HG02973 (cell line): ENCODE results near the gene CAMK1D.
"Not testable (repeated sequence)": the region's sequence is repeated elsewhere in the genome, so short reads cannot be mapped to it uniquely, and the experiment has no call there.

Source experiments
- ATAC-seq: cut with Tn5 transposase; IDR thresholded peaks from one replicate; pipeline ENCODE4 v1.9.1; 2021; ENCODE audit warnings: moderate library complexity; ENCODE audit not compliant: unreplicated experiment

Gene CAMK1D

DNA sequence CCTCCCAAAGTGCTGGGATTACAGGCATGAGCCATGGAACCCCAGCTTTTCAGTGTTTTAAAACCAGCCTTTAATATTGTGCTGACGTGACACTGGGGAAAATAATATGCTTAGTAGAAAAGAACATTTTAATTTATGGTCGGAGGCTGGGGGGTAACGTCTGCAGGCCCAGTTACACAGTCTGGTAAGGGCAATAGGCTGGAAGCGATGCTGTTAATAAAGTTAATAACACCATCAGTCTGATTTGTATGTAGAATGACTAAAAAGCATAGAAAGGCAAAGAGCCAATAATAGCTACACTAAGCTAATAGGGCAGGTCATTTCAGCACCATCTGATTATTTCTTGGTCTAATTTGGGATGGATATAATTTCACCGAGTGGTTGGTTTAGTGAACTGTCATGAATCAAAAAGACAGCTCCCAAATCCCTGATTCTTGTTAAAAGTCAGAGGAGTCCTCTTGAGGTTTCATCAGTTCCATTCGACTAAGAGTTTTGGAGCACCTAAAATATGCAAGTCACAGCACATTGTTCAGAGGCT is 192.9 kb downstream of the CAMK1D start:
- ATAC-seq = no peak

DNA sequence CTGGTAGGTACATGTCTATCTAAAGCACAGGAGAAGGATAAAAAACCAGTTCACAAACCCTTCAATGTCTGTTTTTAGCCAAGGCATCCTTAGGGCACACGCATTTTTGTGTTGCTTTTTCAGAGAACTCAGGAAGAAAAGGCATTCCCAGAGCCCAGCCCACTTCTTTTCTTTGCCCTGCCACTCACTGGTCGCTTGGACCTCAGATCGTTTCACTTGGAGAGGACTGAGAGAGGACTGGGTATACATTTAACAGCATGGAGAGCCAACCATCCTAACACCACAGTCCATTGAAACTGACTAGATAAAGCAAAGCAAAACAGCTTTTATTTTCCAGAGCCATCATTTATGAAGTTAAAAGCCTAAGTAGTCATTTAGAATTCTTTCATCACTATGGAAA is 194.2 kb downstream of the CAMK1D start:
- no peak for ATAC-seq

DNA sequence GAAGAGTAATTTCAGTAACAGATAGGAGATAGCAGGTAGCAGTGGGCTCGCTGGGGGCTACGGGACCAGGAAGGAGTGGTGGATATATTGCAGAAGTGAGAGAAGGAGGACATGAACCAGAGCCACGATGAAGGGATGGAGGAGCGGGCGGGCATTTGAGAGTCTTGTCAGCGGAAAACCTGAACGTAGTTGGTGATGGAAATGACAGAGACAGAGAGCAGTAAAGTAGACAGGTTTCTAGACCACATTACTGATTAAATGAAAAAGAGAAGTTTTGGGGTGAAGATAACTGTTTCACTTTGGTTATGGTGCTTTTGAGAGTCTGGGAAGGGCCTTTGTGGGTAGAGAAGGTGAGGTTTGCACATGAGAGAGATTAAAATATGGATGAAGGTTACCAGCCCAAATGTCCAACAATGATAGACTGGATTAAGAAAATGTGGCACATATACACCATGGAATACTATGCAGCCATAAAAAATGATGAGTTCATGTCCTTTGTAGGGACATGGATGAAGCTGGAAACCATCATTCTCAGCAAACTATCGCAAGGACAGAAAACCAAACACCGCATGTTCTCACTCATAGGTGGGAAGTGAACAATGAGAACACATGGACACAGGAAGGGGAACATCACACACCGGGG is 196.9 kb downstream of the CAMK1D start:
- ATAC-seq = not testable (repeated sequence)

DNA sequence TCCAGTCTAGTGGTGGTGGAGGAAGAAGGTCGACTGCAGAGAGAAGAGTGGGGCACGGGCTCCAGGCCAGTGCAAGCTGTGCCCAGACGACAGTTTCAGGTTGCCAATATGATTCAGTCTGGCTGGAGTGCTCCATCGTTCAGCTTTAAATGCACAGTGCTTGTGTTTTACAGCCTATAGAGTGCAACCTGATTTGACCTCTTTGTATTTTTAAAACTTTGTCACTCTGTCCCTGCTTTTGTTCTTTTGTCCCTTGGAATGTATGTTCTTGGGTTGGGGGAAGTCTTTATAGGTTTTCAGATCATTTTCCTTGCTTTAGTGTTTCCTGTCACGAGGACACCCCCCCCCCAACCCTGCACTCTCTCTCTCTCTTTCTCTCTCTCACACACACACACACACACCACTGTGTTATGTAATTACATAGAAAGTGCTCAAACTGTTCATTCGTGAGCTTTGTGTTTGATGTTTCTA is 198.0 kb downstream of the CAMK1D start:
- ATAC-seq = no peak

DNA sequence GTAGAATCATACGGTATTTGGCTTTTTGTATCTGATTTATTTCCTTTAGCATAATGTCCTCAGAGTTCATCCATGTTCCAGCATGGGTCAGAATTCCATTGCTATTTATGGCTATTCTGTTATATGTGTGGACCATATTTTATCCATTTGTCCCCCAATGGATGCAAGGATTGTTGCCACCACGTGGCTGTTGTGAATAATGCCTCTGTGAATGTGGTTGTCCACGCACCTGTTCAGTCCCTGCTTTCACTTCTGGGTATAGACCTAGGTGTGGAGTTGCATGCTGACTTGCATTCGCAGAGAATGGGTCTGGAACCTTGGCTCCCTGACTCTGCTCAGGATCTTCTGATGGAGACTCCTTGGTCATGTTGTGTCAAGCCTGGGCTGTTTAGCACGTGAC is 199.9 kb downstream of the CAMK1D start:
- no peak for ATAC-seq

DNA sequence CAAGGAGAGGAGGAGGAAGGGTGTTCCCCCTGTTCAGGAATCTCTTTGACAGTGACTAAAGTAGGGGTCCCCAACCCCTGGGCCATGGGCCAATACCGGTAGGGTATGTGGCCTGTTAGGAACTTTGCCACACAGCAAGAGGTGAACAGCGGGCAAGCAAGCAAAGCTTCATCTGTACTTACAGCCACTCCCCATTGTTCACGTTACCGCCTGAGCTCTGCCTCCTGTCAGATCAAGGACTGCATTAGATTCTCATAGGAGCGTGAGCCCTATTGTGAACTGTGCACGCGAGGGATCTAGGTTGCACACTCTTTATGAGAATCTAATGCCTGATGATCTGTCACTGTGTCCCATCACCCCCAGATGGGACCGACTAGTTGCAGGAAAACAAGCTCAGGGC is 201.6 kb downstream of the CAMK1D start:
- no peak for ATAC-seq

DNA sequence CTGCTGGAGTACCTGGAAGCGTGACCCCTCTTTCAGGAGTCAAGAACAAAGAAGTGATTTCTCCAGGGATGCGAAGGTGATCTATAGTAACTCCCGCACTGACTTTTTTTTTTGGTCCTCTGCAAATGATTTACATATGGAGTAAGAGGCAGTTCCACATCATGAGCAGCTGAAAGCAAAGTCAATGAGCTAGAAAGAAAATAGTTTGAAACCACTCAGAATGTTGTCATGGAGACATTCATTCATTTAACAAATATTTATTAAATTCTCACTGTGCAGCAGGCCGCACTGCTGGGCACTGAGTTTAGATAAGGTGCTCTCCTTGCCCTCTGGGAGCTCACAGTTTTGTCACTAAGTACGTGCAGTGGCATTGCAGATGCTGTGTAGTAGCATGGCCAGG is 206.7 kb downstream of the CAMK1D start:
- no peak for ATAC-seq

DNA sequence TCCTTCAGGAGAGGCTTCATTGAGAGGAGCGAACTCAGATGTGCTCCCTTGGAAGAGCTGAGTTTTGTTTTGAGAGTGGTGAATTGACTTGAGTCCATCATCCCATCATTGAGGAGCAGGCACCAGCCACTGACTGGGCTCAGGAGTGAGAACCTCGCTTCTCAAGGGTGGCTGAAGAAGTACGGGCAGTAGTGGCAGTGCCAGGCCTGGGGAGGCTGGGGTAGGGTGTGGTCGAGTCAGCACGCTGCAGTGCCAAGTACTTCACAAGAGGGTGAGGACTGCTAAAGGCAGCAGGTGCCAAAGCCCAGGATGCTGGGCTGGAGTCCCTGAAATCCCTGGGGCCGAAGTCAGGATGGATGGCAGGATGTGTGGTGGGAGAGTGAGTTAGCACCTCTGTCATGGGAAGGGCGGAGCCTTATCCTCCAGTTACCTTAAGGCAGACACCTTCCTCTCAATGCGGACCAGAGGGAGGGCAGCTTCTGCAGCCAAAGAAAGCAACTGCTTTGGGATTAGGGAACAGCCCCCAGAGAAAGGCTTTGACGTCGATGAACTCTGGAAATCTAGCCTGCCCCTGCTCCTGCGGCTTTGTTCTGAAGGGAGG is 210.3 kb downstream of the CAMK1D start:
- no peak for ATAC-seq

DNA sequence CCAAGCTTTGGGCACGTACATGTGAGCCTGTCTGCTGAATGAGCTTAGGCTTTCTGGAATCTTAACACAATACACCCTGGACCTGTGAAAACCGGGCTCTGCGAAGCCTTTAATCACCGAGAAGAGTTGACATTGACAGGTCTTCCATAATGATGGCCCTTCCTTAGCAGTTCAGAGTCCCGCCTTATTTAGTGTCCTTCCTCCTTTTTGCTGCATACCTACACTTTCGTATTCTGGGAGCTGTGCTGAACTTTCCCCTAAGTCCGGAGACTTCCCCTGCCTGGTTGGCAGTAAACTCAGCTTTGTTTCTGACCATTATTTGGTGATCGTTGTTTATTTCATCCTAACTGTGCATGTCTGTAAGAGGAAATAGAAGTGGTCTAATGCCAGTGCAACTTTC is 212.0 kb downstream of the CAMK1D start:
- no peak for ATAC-seq

DNA sequence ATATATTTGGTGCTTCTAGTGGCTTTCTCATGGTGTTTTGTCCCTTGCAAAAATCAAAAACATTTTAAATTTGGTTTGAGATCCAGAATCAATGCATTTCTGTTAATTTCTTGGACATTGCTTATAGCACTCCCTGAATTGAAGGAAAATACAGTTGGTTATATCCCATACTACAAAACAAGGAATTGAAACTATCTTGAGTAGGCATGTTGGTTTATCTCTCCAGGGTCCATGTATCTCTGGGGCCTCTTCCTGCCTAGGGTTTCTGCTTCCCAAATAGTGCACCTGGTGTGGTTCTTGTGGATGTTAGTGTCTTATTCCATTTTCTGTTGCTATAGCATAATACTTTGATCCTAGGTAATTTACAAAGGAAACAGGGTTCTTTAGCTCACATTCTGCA is 212.4 kb downstream of the CAMK1D start:
- no peak for ATAC-seq

DNA sequence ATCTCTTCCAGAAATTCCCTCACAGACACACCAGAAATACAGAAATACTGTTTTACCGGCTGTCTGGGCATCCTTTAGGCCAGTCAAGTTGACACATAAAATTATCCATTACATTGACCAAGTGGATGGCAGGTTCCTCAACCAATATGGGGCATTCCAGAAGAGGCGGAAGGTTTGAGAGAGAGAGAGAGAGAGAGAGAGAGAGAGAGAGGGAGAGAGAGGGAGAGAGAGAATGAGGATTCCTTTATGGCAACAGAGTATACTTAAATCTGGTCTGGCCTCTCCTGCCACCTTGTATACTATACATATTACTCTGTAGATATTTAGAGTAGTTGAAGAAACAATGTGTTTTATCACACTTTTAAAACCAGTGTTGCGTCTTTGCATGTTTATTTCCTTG is 214.1 kb downstream of the CAMK1D start:
- ATAC-seq = no peak

DNA sequence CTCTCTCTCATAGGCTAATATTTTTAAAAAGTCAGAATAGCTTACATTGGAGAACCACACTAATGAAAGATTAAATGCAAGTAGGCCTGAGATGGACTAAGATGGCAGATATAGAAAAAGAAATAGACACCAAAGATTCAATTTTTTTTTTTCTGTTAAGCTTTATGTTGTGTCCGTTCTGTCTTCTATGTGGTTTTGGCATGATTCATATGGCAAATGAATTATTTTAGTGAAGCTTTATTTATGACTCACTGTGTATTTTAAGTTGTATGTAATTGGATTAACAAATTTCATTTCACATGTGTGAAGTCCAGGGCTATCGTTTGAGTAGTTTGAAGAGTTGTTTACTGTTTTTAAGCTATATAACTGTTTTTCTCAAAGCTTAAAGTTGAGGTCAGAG is 214.8 kb downstream of the CAMK1D start:
- no peak for ATAC-seq

DNA sequence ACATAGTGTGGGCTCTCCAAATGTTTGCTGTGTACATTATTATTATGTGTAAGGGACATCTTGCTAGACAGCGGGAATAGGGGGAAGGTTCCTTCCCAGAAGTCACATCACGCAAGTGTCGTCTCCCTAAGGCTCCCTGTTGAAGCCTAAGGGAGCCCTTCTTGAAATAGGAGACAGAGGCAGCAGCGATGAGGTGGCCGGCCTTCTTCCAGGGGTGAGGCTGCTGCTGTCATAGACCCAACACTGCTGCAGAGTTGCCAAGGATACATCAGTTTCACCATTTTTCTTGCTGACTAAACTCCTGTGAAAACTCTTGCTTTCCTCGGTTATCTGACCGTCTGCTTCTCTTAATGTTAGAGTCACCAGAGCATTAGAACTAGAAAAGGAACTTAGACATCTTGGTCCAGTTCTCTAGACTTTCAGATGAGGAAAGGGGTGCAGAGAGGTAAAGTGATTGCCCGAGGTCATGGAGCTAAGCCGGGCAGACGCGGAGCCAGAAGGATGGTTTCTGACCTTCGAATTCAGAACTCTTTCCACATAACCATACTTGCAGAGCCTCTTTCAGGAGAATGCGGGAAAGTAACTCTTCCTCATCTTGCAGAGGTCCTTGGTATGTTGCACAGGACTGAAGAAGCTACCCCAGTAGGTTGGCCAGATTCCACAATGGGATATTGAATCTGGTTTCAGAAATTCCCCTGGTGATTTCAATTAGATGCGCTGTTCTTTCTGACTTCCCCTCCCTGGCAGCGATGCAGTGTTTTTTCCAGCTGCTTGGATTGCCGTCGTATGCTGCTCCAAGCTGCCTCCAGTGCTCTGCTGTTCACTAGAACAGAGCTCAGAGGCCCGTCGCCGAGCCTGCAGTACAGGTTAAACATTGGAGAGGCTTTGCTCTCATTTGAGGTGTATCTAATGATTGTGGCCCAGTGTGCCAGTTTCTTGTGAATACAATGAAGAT is 217.1 kb downstream of the CAMK1D start:
- ATAC-seq = no peak

DNA sequence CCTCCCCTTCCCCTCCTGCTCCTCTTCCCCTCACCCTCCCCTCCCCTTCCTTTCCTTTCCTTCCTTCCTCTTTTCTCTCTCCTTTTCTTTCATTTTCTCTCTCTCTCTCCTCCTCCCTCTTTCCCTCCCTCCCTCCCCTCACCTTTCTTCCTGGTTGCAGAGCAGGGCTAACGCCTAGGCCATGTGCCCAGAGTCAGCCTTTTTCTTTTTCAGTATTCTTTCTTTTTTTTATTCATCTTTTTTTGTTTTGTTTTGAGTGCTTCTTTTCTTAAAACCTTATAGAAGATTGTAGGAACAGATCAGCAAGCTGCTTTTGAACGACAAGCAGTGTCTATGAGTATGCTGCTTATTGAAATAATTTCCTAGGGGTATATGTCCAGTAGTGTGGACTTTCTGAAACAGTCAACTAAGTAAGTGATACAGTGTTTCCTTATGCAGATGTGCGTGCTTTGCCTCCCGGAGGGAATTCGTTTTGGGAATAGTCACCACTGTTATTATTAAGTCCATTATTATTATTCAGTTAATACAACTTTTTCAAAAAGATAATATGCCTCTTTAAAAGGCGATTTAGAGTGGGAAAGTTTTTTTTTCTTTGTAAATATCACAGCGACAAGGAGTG is 219.2 kb downstream of the CAMK1D start:
- no peak for ATAC-seq

DNA sequence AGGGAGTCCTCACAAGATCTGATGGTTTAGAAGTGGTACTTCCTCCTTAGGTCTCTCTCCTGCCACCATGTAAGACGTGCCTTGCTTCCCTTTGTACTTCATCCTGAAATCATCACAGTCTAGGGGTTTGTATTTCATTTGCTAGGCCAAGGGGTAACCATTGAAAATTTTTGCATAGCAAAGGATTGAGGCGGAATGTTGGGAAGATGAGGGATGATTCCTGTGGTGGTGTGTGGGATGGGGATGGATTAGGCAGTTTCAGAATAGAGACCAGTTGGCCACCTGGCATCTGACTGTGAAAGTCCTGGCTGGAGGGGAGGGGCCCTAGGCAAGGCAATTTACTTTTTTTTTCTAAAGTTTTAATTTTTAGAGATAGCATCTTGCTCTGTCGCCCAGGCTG is 222.9 kb downstream of the CAMK1D start:
- ATAC-seq = no peak

DNA sequence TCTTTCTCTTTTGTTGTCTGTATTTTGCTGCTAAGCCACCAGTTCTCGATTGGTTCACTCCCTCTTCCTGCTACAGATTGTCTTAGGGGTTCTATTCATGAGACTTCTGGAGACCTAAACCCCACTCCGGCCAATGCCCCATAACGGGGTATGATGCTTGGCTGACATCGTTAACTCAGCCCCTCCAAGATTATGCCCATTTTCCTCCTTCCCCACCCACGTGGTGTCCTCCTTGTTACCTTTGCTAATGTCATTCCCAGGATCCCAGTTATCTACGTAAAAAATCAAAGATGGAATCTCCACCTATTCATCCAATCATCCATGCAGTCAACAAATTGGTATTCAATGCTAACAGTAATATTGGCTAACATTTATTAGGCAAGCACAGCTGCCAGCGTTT is 228.3 kb downstream of the CAMK1D start:
- ATAC-seq = no peak

DNA sequence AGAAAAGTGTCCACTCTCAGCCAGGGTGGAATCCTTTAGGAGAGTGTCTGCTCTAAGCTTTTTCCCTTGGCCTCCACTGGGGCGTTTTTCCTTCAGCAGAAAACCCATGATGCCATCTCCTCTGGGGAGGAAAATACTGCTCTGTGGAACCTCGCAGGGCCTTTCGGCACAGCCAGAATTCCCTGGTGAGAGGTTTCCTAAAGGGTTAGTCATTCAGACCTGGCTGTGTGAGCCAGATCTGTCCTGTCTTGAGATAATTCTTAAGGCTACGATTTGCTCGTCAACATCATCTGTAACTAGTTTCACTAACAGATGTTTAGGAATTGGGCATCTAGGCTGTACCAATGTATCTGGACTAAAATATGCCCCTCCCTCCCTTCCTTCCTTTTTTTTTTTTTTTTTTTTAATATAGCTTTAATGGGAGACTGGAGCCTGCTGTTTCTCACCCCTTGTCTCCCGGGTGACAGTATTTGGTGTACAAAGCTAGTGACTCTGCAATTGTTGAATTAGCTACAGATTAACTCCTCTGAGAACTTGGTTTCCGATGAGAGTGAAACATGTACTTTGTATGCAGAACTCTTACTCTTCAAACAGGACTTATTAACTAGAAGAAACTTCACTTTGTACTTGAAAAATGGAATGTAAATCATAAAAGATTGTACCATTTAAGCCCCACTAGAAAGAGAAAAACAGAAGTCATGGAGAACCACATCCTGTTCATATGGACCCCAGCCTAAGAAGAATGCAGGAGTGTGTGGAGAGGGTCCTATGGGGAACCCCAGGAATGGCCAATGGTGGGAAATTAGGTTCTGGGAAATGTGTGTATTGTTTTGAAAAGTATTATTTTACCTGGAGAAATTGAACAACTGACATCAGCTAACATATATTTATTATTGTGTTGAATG is 230.9 kb downstream of the CAMK1D start:
- ATAC-seq = peak; percentile 77

DNA sequence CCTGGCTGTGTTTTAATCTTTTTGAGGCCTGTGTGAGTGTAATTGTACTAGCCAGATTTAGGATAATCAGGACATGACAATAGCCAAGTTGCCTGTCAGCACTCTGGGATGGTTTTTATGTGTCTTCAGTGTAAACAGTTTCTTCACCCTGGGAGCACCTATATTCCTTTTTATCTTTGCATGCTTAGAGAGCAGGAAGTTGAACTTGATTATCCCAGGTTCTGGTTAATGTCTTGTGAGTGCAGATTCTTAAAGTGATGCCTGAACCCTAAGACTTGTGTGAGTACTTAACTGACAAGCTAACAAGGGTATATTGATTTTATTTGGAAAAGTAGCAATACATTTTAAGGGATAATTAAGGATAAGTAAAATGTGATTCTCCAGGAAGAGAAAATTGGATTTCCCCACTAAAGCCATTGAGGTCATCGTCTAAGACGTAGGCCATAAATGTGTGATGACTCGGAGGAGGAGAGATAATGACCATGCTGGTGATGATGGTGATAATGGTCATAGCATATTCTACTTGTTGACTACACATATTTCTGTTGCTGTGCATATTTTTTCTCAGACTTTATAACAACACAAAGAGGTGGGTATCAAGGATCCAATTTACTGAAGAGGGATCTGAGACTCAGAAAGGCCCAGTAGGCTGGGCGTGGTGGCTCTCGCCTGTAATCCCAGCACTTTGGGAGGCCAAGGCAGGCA is 234.7 kb downstream of the CAMK1D start:
- ATAC-seq = no peak

DNA sequence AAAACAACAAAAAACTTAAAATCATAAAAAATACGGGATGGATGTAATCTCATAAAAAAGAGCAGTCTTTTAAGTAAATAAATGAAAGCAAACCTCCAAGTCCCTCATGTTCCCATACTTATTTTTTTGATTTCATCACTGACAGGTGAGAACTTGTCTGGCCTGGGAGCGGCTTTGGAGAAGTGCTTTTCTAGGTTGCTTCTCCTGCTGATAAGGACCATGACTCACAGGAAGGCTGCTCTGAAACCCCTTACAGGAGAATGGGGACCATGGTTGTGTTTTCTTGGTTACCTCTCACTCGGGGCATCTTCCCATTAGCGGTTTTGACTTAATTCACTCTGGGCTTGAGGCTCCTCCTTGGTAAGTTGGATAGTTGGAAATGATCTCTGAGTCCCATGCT is 237.4 kb downstream of the CAMK1D start:
- no peak for ATAC-seq
